ENCODE measurements around the gene ETS1.

ETS1 gene

DNA sequence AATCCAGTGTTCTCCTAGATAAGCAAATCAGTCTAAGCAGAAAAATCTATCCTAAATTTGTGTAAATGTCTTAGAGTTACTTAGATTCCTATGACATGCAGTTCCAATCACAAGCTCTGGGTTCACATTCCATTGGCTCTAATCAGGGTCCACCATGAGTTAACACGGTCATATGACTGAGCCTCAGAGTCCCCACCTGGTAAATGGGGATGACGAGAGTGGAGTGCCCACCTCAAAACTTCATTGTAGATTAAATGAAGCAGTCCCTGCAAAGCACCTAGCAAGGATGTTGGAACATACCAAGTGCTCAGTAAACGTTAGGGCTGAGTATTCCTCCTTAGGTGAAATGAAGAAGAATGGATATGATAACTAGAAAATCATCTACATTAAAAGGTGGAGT is 3.1 kb downstream of the ETS1 start:
- TF ChIP-seq, protein P1, sequence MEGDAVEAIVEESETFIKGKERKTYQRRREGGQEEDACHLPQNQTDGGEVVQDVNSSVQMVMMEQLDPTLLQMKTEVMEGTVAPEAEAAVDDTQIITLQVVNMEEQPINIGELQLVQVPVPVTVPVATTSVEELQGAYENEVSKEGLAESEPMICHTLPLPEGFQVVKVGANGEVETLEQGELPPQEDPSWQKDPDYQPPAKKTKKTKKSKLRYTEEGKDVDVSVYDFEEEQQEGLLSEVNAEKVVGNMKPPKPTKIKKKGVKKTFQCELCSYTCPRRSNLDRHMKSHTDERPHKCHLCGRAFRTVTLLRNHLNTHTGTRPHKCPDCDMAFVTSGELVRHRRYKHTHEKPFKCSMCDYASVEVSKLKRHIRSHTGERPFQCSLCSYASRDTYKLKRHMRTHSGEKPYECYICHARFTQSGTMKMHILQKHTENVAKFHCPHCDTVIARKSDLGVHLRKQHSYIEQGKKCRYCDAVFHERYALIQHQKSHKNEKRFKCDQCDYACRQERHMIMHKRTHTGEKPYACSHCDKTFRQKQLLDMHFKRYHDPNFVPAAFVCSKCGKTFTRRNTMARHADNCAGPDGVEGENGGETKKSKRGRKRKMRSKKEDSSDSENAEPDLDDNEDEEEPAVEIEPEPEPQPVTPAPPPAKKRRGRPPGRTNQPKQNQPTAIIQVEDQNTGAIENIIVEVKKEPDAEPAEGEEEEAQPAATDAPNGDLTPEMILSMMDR (IDR thresholded peaks at IDR 0.05; ENCODE audit: extremely low read depth, missing control alignments) = no peak
- no peak for DNase-seq (ENCODE audit: low spot score)

DNA sequence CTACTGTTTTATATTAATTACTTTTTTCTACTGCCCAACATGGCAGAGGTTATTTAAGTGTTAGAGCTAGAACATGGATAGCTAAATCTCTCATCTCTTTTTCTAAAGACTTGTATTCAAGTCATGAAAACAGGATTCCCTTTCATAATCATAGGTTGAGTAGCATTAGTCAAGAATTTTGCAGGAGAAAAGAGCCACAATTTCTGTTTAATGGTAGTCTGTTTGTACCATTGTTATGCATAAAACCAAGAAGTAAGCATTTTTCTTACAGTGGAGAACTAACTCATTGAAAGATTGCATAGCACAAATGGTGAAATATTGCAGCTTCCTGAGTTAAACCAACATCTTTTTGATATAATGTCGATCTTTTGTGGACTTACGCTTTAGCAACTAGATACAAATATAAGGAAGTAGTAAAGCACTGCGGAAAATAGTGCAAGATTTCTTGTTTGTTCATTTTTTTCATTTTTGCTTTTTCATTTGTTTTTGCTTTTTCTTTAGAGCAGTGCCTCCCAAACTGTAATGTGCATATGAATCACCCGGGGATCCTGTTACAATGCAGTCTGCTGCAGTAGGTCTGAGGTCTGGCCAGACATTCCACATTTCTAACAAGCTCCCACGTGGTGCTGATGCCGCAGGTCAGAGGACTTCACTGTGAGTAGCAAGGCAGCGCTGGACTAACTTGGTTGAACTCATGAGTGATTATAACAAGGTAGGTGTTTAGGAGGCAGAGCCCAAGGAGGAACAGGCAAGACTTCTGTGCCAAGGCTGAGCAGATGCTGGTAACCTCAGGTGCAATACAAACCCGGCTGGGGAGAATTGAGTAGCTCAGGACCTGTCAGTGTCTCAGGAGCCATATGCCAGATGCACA is 4.6 kb downstream of the ETS1 start:
- TF ChIP-seq, protein P1 (IDR thresholded peaks at IDR 0.05; ENCODE audit: extremely low read depth, missing control alignments) = no peak
- no peak for DNase-seq (ENCODE audit: low spot score)

- TF ChIP-seq, protein P1 (IDR thresholded peaks at IDR 0.05; ENCODE audit: extremely low read depth, missing control alignments) = no peak
- no peak for DNase-seq (ENCODE audit: low spot score)
Observed at GRCh38 chr11:128581561-128582272, 5.6 kb downstream of the ETS1 start.

DNA sequence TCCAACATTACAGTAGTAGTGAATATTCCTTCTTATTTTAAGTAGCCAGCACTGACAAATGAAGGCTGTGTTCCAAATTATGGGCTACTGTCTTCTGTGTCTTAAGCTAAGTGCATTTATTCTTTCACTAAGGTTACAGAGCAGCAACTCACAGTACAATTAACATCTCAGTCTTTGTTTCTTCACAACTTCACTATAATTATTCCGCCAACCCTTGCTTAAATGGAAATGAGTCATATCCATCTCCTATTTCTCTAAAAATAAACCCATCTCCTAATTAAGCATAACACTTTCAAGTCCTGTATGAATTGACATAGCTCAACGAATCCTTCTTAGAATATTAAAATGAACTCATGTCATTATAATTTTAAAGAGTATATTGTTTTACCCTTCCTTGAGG is 6.7 kb downstream of the ETS1 start:
- DNase-seq (ENCODE audit: low spot score) = no peak
- TF ChIP-seq, protein P1 (IDR thresholded peaks at IDR 0.05; ENCODE audit: extremely low read depth, missing control alignments) = no peak

DNA sequence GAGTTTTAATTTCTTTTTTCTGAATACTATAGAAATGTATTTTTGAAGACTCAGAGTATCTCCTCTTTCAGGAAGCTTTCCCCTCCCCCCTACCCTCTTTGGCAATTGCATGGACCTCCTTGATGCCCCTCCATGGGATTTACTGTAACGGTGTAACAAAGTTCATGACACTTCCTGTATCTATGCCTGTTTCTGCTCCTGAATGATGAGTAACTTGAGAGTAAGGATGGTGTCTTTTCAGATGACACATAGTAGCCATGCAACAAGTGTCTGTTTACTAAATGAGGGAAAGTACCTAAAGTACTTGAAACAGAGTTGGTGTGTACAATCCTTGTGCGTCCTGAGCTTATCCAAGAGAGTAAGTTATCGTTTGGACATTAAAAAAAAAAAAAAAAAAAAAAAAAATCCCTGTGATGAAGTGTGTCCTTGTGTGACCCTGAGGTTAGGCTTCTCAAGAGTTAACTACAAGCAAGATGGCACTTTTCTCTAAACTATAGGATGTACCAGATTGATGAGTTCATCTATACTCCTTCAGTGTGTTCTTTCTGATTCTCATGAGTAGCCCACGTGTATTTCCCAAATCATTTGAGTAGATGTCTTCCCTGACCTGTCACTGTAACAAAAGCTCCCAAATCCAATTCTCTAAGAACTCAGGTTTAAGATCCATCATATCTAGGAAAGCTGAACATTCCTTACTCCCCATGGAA is 7.4 kb downstream of the ETS1 start:
- TF ChIP-seq, protein P1 (IDR thresholded peaks at IDR 0.05; ENCODE audit: extremely low read depth, missing control alignments) = no peak
- peak; percentile 45 for DNase-seq (ENCODE audit: low spot score)

DNA sequence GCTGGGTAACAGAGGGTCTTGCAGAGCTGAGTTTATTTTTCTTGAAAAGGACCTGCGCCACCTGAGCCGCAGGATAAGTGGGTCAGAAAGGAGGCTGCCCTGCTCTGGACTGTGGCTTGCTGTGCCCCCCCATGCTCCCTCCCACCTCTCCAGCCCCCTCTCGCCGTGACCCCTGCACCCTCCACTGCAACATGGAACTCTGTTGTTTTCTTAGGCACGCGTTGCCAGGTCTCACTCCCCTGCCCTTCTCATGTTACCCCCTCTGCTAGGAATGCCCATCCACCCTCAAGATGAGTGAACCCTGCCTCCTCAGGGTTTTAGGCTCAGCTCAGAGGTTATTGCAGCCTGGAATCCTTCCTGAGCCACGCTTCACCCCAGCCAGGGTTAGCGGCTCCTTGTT is 10.8 kb downstream of the ETS1 start:
- no peak for DNase-seq (ENCODE audit: low spot score)
- TF ChIP-seq, protein P1 (IDR thresholded peaks at IDR 0.05; ENCODE audit: extremely low read depth, missing control alignments) = no peak

GRCh38 chr11:128575961-128576350 is 11.4 kb downstream of the ETS1 start:
- no peak for DNase-seq (ENCODE audit: low spot score)
- TF ChIP-seq, protein P1 (IDR thresholded peaks at IDR 0.05; ENCODE audit: extremely low read depth, missing control alignments) = no peak

Data from GM20000 (cell line).